GM12874 (cell line): ENCODE results near the gene ARSG.

ENCODE experiments used
- TF ChIP-seq, protein P1 (sequence below): IDR thresholded peaks from 2 replicates; pipeline ENCODE4 v1.5.1; 2011; ENCODE audit warnings: low read depth, mild to moderate bottlenecking, control low read depth, low read length, moderate library complexity; ENCODE audit not compliant: insufficient read depth

ARSG gene

DNA sequence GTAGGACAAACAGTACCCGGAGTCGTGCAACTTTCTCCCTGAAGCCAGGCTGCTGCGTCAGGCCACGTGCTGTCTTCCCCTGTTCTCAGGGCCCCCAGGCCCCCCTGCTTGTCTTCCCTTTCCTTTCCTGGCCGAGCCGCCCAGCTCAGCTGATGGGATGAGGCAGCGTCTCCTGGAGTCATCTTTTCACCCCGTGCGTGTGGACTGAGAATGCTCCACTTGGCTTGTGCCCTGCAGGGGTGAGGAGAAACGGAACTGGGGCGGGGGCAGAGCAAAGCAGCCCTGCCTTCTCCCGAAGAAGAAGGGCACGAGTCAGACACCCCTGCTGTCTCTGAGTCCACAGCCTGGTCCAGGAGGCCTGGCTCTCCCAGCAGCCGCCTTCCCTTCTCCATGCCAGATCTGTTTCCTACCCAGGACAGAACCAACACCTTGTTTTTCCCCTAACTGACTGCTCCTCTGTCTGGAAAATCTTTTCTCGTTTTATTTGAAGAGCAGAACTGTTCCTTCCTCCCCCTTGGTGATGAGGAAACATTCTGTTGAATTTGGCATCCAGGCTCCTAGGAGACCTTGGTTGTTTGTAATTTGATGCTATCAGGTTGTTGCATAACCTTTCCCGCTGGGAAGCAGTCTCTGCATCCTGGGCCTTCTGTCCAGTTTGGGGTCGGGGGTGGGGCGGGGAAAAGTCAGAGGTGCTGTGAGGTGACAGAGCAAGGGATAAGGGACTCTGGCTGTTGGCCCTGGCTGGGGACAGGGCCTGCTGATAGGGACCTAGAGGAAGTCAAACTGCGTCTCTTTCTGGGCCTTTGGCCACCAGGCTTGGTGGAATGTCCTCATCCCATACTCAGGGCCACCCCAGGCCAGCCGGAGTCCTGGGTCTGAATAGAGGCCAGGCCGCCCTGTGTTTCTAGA is 87.2 kb downstream of the ARSG start:
- TF ChIP-seq, protein P1, sequence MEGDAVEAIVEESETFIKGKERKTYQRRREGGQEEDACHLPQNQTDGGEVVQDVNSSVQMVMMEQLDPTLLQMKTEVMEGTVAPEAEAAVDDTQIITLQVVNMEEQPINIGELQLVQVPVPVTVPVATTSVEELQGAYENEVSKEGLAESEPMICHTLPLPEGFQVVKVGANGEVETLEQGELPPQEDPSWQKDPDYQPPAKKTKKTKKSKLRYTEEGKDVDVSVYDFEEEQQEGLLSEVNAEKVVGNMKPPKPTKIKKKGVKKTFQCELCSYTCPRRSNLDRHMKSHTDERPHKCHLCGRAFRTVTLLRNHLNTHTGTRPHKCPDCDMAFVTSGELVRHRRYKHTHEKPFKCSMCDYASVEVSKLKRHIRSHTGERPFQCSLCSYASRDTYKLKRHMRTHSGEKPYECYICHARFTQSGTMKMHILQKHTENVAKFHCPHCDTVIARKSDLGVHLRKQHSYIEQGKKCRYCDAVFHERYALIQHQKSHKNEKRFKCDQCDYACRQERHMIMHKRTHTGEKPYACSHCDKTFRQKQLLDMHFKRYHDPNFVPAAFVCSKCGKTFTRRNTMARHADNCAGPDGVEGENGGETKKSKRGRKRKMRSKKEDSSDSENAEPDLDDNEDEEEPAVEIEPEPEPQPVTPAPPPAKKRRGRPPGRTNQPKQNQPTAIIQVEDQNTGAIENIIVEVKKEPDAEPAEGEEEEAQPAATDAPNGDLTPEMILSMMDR: no peak

DNA sequence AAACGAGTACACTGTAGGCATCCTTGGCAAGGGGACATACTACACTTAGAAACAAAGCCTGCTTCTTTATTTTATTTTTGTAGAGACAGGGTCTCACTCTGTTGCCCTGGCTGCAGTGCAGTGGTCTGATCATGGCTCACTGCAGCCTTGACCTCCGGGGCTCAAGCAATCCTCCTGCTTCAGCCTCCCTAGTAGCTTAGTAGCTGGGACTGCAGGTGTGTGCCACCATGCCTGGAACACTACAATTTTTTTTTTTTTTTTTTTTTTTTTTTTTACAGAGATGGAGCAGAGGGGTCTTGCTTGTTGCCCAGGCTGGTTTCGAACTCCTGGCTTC is 87.8 kb downstream of the ARSG start:
- TF ChIP-seq, protein P1: no peak

DNA sequence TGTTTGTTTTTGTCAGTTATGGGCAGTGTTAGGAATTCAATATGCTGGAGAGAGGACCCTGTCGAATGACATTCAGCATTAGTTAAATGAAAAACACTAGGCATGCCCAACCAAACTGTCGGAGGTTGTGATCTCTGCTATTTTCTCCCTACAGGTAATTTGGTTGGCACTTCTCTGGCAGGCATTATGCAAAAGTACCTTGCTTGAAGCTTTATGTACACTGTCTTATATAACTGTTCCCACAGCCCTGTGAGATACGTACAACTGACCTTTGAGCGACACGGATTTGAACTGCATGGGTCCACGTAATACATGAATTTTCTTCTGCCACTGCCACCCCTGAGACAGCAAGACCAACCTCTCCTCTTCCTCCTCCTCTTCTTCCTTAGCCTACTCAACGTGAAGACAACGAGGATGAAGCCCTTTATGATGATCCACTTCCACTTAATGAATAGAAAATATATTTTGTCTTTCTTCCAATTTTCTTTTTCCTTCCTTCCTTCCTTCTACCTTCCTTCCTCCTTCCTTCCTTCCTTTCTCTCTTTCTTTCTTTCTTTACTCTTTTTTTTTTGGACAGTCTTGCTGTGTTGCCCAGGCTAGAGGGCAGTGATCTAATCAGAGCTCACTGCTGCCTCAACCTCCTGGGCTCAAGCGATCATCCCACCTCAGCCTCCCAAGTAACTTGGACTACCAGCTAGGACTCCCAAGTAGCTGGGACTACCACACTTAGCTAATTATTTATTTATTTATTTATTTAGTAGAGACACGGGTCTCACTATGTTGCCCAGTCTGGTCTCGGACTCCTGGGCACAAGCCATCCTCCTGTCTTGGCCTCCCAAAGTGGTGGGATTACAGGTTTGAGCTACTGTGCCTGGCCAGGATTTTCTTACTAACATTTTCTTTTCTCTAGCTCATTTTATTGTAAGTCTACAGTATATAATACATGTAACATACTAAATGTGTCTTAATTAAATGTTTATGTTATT is 88.7 kb downstream of the ARSG start:
- TF ChIP-seq, protein P1: no peak

DNA sequence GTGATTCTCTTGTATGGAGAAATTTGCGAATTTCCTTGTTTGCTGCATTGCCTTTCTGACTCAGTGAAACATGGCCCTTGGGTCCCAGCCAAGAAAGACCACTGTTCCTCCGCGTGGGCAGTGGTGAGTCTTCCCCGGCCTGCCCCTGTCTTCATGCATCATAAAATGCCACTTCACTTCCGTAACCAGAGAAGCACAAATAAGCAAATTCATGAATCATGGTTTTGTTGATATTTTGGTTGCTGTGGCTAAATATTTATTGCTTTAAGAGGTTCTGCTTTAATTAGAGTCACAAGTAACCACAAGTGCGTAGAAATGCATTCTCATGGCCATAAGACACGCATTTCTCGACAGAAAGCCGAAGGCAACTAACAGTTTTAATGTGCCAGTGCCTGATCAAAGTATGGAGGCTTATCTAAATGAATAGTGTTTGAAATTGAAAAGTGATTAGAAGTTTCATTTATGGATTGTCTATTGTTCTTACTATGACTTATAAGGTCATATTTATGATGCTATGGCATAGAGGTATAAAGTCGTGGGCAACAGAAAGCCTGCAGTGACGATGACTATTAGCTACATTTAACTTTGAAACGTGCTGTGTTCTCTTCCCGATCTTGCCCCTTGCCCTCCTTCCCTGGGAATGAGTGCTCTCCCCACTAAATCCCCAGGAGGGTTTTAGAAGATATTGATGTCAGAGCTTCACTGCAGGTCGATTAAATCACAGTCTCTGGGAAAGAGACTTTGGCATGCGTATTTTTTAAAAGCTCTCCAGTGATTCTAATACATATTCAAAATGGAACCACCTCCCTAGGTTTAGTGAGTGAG is 90.0 kb downstream of the ARSG start:
- TF ChIP-seq, protein P1: no peak

DNA sequence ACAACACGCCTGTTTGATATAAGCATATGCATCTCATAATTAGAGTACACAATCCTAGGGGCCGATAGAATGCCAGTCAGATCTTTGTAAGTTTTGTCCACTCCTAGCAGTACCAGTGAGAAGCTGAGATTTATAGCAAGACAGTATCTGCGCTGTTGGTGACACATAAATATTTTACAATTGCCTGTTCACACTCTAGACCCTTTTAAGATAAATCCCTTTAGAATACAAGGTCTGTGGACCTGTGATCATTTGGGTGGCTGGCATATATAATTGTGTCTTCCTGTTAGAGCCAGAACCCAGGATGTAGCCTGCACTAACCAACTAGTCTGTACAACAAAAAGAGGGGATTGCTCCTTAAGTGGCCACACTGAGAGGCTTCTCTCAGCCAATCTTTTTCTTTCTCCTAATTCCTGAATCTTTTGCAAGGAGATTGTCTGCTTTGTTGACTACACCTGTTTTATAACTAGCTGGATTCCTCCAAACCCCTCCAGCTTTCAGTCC is 91.3 kb downstream of the ARSG start:
- TF ChIP-seq, protein P1: no peak

DNA sequence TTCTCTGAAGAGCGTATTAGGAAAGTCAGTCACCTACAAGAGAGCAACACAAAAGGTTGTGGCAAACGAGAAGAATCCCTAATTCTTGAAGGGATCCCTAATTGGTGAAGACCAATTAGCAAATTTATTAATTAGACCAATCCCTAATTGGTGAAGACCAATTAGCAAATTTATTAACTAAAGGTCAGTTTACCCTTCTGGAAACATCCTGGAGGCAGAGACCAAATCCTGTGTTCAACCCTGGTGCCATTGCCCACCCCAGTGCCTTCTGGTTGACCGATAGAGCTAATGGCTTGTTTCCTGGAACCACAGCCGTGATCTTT is 91.8 kb downstream of the ARSG start:
- TF ChIP-seq, protein P1: no peak
